Measurements from ENCODE around the gene TMEM167A. TPM values are rescaled to one million over a fixed set of nuclear protein-coding genes. Genes with fewer than 3 reads are reported as not detected.

Gene TMEM167A
- total RNA-seq, 8 experiments from 2014 or later = 48.7 to 109 (median 77.8) TPM

DNA sequence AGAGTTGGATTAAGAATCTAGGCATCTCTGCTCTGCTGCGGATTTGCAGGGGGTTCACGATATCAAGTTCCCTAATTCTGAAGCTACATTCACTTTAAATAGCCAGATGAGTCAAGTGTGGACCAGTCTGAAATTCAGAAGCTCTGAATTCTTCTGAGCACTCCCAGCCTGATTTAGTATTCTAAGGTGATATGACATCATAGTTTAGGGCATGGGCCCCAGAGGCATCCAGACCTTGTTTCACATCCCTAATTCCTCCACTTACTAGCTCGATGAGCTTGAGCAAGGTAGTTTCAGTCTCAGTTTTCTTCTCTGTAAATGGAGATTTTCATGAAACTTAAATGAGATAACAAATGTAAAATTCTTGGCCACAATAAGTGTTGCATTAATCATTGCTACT, 65.2 kb downstream of the TMEM167A start:
- Histone ChIP-seq H3K27ac (no peak overlapping the region), H3K4me1 (replicated peaks in 1 of 2) (no peaks in the 10 kb centered on the region), H3K4me3 (no peak overlapping the region)
- ATAC-seq (replicated peaks in 6 of 8) = peak in 3 of 8 experiments; percentile 54 to 87 (median 87)
- WGBS, 10 experiments = 17 to 96% (median 83%) methylated on average over 1 to 3 of the region's 3 CpGs; no CpG with 5 or more reads in 3 of the 10 experiments
- in situ Hi-C loops (cut with MboI; ENCODE audit: low pct_unique_long_range_greater_than_20kb in 2 of 9, low sequenced_read_pairs in 9 of 9, unreplicated experiment in 9 of 9) = no loop called here

DNA sequence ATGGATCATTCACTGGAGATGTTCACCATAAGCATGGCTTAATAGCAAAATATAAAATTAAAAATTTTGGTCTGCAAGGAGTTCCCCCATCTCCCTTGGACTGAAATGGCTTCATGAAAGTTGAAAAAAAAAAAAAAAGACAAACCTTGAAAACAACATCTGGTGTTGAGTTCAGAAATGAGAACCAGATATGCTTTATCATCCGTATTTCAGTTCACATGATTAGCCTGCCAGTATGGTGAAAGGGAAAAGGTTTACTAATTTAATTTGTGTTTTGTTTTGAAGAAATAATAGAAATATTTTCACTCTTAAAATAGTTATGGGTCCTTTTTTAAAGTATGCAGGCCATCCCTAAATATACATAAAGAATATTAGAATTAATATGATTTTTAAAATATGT, 67.8 kb downstream of the TMEM167A start:
- WGBS, 10 experiments = 23 to 100% (median 80%) methylated on average over 1 of the region's 1 CpG; no CpG with 5 or more reads in 1 of the 10 experiments
- peaks cover 0 to 3% of the 10 kb centered on the region in 2 donors for H3K4me1 ChIP-seq (replicated peaks in 1 of 2)
- in situ Hi-C loops (cut with MboI; ENCODE audit: low pct_unique_long_range_greater_than_20kb in 2 of 9, low sequenced_read_pairs in 9 of 9, unreplicated experiment in 9 of 9) = no loop called here
- no peak for ATAC-seq (replicated peaks in 6 of 8)
- H3K27ac ChIP-seq = no peak overlapping the region
- no peak overlapping the region for H3K4me3 ChIP-seq

DNA sequence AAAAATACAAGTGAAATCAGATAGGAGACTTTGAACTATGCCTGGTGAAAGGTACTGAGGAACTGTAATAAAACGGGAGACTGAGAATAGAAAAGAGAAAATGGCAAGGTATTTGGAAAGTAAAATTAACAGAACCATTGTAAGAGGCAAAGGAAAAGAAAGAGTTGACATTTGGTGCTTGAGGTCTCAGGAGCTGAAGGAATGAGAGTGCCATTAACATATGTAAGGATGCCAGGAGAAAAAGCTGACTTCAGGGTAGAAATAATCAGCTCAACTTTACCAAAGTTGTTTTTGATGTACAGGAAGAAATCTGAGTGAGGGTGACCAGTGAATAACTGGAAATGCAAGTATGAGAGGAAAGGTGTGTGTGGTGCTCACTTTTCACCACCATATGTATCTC, 69.4 kb downstream of the TMEM167A start:
- 0 to 90% (median 44%) methylated on average over 1 of the region's 1 CpG; no CpG with 5 or more reads in 1 of the 10 experiments for WGBS, 10 experiments

DNA sequence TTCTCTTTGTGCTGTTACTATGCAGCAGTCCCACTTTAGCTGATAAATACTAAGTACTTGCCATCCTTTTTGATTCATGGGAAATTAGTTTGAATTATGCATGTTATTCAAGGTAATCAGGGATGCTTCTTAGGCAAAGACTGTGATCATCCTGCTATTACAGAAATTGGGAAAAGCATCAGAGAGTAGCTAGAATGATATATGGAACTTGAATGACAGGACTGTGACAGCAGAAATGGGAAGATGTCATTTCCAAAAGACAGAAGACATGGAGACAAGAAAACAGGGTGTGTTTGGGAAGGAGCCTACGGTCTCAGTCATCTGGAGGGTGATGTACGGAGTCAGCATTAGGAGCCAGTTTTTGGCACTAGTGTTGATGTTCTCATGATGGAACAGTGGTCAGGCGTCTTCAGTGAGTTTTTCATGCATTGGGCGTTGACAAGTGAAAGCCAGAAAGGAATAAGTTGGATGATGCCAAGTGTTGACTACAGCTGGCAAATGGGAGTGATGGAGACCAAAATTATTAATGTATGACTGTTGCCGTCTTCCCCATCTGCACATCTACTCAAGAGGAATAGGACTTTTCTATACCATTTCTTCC, 70.4 kb downstream of the TMEM167A start:
- no peak overlapping the region for H3K4me3 ChIP-seq
- H3K4me1 ChIP-seq (replicated peaks in 1 of 2) = peaks cover 3 to 8% of the 10 kb centered on the region in 2 donors
- WGBS, 10 experiments = 8 to 100% (median 90%) methylated on average over 2 to 4 of the region's 5 CpGs
- ATAC-seq (replicated peaks in 6 of 8) = peak in 2 of 8 experiments; percentile 57 to 66
- no peak overlapping the region for H3K27ac ChIP-seq
- in situ Hi-C loops (cut with MboI; ENCODE audit: low pct_unique_long_range_greater_than_20kb in 2 of 9, low sequenced_read_pairs in 9 of 9, unreplicated experiment in 9 of 9) = no loop called here

More for the DNA sequence above, 69.4 kb downstream of the TMEM167A start:
- no peak for ATAC-seq (replicated peaks in 6 of 8)
- no peak overlapping the region for H3K27ac ChIP-seq
- H3K4me3 ChIP-seq = no peak overlapping the region
- in situ Hi-C loops (cut with MboI; ENCODE audit: low pct_unique_long_range_greater_than_20kb in 2 of 9, low sequenced_read_pairs in 9 of 9, unreplicated experiment in 9 of 9) = no loop called here
- peaks cover 3 to 8% of the 10 kb centered on the region in 2 donors for H3K4me1 ChIP-seq (replicated peaks in 1 of 2)

DNA sequence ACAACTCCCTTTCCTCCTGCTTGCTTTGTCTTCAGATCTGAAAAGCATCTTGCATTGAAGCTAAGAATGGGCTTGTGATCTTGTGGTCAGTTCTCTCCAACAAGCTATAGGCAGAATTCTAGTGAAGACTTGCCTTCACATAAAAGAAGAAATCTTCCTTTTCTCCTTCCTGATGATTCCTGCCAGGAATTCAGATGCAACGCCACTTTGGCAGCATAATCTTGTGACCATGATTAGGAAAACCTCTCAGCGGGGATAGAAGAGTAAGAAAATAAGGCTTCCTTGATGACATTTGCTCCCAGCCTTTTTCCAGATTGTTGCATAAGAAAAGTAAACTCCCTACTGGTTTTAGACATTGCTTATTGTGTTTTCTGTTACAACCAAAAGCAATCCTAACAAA, 73.4 kb downstream of the TMEM167A start:
- ATAC-seq (replicated peaks in 6 of 8) = no peak
- Histone ChIP-seq H3K4me1 (replicated peaks in 1 of 2) (peaks cover 3 to 8% of the 10 kb centered on the region in 2 donors), H3K4me3 (no peak overlapping the region), H3K27ac (no peak overlapping the region)
- in situ Hi-C loops (cut with MboI; ENCODE audit: low pct_unique_long_range_greater_than_20kb in 2 of 9, low sequenced_read_pairs in 9 of 9, unreplicated experiment in 9 of 9) = no loop called here
- 47 to 92% (median 76%) methylated on average over 1 to 2 of the region's 2 CpGs; no CpG with 5 or more reads in 4 of the 10 experiments for WGBS, 10 experiments

Other genes with a start within 250 kb of the TMEM167A start
- 10 to 100 TPM in 5 of 8 experiments, 1 to 10 TPM in 3; 8.4 to 16.8 (median 11.8) TPM for gene XRCC4, start 153 bp upstream of the TMEM167A start, total RNA-seq

Measured in motor neuron (in vitro differentiated cells).